K562 (cell line): Measurements from ENCODE around the gene MLKL. TPM values are rescaled to one million over a fixed set of nuclear protein-coding genes. Genes with fewer than 3 reads are reported as not detected.

Experiments
- ATAC-seq: fragments of 200-7000 bp; cut with Tn5 transposase; 3 replicates; pipeline ENCODE4 v1.9.1; 2020; ENCODE audit warnings: moderate library complexity
- BruUV-seq: library from RNA; stranded (reverse); fragments of 400-500 nt; replicated peaks from 2 replicates; lab custom pipeline; 2021; lab: Mats Ljungman, UMichigan
- CTCF ChIA-PET: fragments of 300-600 bp; formaldehyde crosslinking; extraction: SDS; loops from one replicate; lab custom pipeline; 2021; ENCODE audit warnings: low intra/inter-chr PET ratio; lab: Yijun Ruan, JAX
- POLR2A ChIA-PET: fragments of 300-600, 350-650 bp; sonication (Branson Sonifier 250); formaldehyde crosslinking; extraction: SDS; loops from one replicate; lab custom pipeline; 2021; ENCODE audit warnings: antibody characterized with exemption, inconsistent platforms; lab: Yijun Ruan, JAX
- DNase-seq, 4 experiments: peaks; one replicate each; pipeline versions ENCODE4 v3.0.0 to v3.0.0-alpha.2; 2011 to 2018; ENCODE audit warnings: low spot score in 3 of 4, mixed read lengths in 3 of 4; ENCODE audit errors: extremely low read depth in 1 of 4
- FAIRE-seq: peaks from 2 replicates; lab custom pipeline; 2011; peaks lifted over from hg19 to GRCh38; lab: Jason Lieb, UNC
- H2AFZ ChIP-seq: 2 replicates; pipeline ENCODE4 v1.6.0; 2011; ENCODE audit warnings: low read depth, low read length, control low read depth, inconsistent platforms
- H3K27ac ChIP-seq: fragments of 200-600 bp; 3 replicates; pipeline ENCODE4 v1.8.0; 2011; ENCODE audit warnings: low read depth, mild to moderate bottlenecking, control low read depth, inconsistent platforms, low read length, moderate library complexity, mixed read lengths; ENCODE audit errors: extremely low read depth
- H3K27me3 ChIP-seq, 2 experiments: fragments of 300-600 bp in 1 of 2; 2 replicates in 1 of 2; 3 replicates in 1 of 2; pipeline versions ENCODE4 v1.6.0 to v1.8.0; 2011; ENCODE audit warnings: inconsistent platforms in 2 of 2, low read length in 2 of 2, mild to moderate bottlenecking in 1 of 2, mixed read lengths in 1 of 2, moderate library complexity in 1 of 2; ENCODE audit not compliant: control insufficient read depth in 2 of 2, insufficient read depth in 2 of 2
- H3K36me3 ChIP-seq: fragments of 300-600 bp; 3 replicates; pipeline ENCODE4 v1.8.0; 2011; ENCODE audit warnings: mild to moderate bottlenecking, low read length, inconsistent platforms; ENCODE audit not compliant: control insufficient read depth, insufficient read depth
- H3K4me1 ChIP-seq, 2 experiments: fragments of 200-600 bp in 1 of 2; replicated peaks in 1 of 2; 2 replicates in 1 of 2; 3 replicates in 1 of 2; pipeline versions ENCODE4 v1.5.1 to v1.8.0; 2011; ENCODE audit warnings: inconsistent platforms in 2 of 2, low read length in 2 of 2, mild to moderate bottlenecking in 1 of 2, mixed read lengths in 1 of 2, moderate library complexity in 1 of 2; ENCODE audit not compliant: control insufficient read depth in 2 of 2, insufficient read depth in 2 of 2
- H3K4me2 ChIP-seq: 2 replicates; pipeline ENCODE4 v1.6.1; 2011; ENCODE audit warnings: low read length, control low read depth, inconsistent platforms, mixed read lengths; ENCODE audit not compliant: insufficient read depth
- H3K4me3 ChIP-seq: fragments of 200-600 bp; sonication (generic), shearing (Covaris generic); 2 replicates; pipeline ENCODE4 v1.5.1; 2016; ENCODE audit warnings: control low read depth, inconsistent platforms
- H3K79me2 ChIP-seq: fragments of 200-600 bp; 3 replicates; pipeline ENCODE4 v1.8.0; 2011; ENCODE audit warnings: low read length, inconsistent platforms; ENCODE audit not compliant: control insufficient read depth, insufficient read depth
- H3K9ac ChIP-seq, 2 experiments: 2 replicates each; pipeline versions ENCODE4 v1.6.0 to v1.6.1; 2011; ENCODE audit warnings: low read depth in 2 of 2, low read length in 2 of 2, control low read depth in 1 of 2, inconsistent platforms in 1 of 2, mild to moderate bottlenecking in 1 of 2, mixed read lengths in 1 of 2; ENCODE audit not compliant: insufficient read depth in 1 of 2
- H3K9me1 ChIP-seq: one replicate; pipeline ENCODE4 v1.6.0; 2011; ENCODE audit warnings: inconsistent platforms, mild to moderate bottlenecking, low read length, moderate library complexity; ENCODE audit not compliant: control insufficient read depth, insufficient read depth
- H3K9me3 ChIP-seq: replicated peaks from 2 replicates; pipeline ENCODE4 v1.5.1; 2011; ENCODE audit warnings: low read depth, low read length, inconsistent platforms; ENCODE audit not compliant: control insufficient read depth, insufficient read depth
- H4K20me1 ChIP-seq: replicated peaks from 2 replicates; pipeline ENCODE4 v1.6.1; 2011; ENCODE audit warnings: low read length, inconsistent platforms, mixed read lengths; ENCODE audit not compliant: control insufficient read depth, insufficient read depth
- C11orf30 ChIP-seq: fragments of 450-650 bp; IDR thresholded peaks from 2 replicates; pipeline ENCODE4 v1.6.1; 2016; ENCODE audit warnings: low read depth, mild to moderate bottlenecking
- CEBPG ChIP-seq, 3 experiments: fragments of 200-800 bp in 1 of 3; sonication (Bioruptor generic) in 1 of 3; sonication (generic) in 1 of 3; formaldehyde crosslinking in 1 of 3; IDR thresholded peaks in 2 of 3; conservative IDR thresholded peaks in 1 of 3; 2 replicates each; pipeline versions ENCODE4 v1.6.1 to v1.8.0; 2016 to 2022; ENCODE audit warnings: missing compliant biosample characterization in 2 of 3, missing genetic modification characterization in 2 of 3, mild to moderate bottlenecking in 1 of 3, missing genetic modification reagents in 1 of 3
- CREB1 ChIP-seq, 2 experiments: sonication (generic) in 1 of 2; formaldehyde crosslinking in 1 of 2; IDR thresholded peaks; 2 replicates each; pipeline versions ENCODE4 v1.6.1 to v1.8.0; 2012 to 2022; ENCODE audit warnings: inconsistent platforms in 1 of 2, mild to moderate bottlenecking in 1 of 2, missing genetic modification reagents in 1 of 2, moderate library complexity in 1 of 2
- ELF4 ChIP-seq: fragments of 450-650 bp; formaldehyde crosslinking; IDR thresholded peaks from 2 replicates; pipeline ENCODE4 v1.4.0; 2022; ENCODE audit warnings: missing genetic modification characterization
- HDAC2 ChIP-seq: fragments of 450-650 bp; IDR thresholded peaks from 2 replicates; pipeline ENCODE4 v1.6.1; 2016; ENCODE audit warnings: mild to moderate bottlenecking
- HES1 ChIP-seq: fragments of 450-650 bp; IDR thresholded peaks from 2 replicates; pipeline ENCODE4 v1.6.1; 2016; ENCODE audit warnings: low read depth, mild to moderate bottlenecking, moderate library complexity
- HEY1 ChIP-seq: fragments of 250-450 bp; sonication (Bioruptor Pico); IDR thresholded peaks from 2 replicates; pipeline ENCODE4 v1.5.0; 2020; ENCODE audit warnings: mild to moderate bottlenecking, moderate library complexity, borderline replicate concordance
- PHTF2 ChIP-seq: fragments of 250-450 bp; sonication (Bioruptor Pico); IDR thresholded peaks from 2 replicates; pipeline ENCODE4 v1.5.0; 2021; ENCODE audit warnings: mild to moderate bottlenecking
- POLR3A ChIP-seq: IDR thresholded peaks from 2 replicates; pipeline ENCODE4 v1.6.1; 2011; ENCODE audit warnings: borderline replicate concordance, mild to moderate bottlenecking, moderate library complexity; ENCODE audit not compliant: insufficient read length, insufficient read depth; ENCODE audit errors: extremely low read depth
- RBM15 ChIP-seq: fragments of 200-400 bp; formaldehyde crosslinking; IDR thresholded peaks from 2 replicates; pipeline ENCODE4 v1.6.1; 2018; ENCODE audit warnings: mild to moderate bottlenecking, low read length, moderate library complexity; ENCODE audit not compliant: insufficient read depth
- SMAD1 ChIP-seq: fragments of 150-350 bp; IDR thresholded peaks from 2 replicates; pipeline ENCODE4 v1.6.1; 2014; ENCODE audit warnings: low read length, low read depth; ENCODE audit not compliant: partially characterized antibody
- SRSF9 ChIP-seq: fragments of 200-400 bp; formaldehyde crosslinking; IDR thresholded peaks from 2 replicates; pipeline ENCODE4 v1.6.1; 2017; ENCODE audit warnings: low read depth, low read length, borderline replicate concordance
- TOE1 ChIP-seq, 2 experiments: fragments of 450-650 bp in 1 of 2; sonication (generic) in 1 of 2; formaldehyde crosslinking in 1 of 2; IDR thresholded peaks; 2 replicates each; pipeline versions ENCODE4 v1.7.1 to v1.8.0; 2016 to 2022; ENCODE audit warnings: borderline replicate concordance in 2 of 2, mild to moderate bottlenecking in 2 of 2, antibody characterized with exemption in 1 of 2, inconsistent platforms in 1 of 2, low read depth in 1 of 2, missing genetic modification reagents in 1 of 2, moderate library complexity in 1 of 2
- XRCC5 ChIP-seq: fragments of 200-400 bp; formaldehyde crosslinking; IDR thresholded peaks from 2 replicates; pipeline ENCODE4 v1.6.1; 2017; ENCODE audit warnings: low read depth, mild to moderate bottlenecking, low read length
- ZBTB1 ChIP-seq: sonication (generic); formaldehyde crosslinking; IDR thresholded peaks from 2 replicates; pipeline ENCODE4 v1.8.1; 2023; ENCODE audit warnings: missing genetic modification reagents, low read depth, mild to moderate bottlenecking, borderline replicate concordance
- ZC3H4 ChIP-seq: sonication (generic); formaldehyde crosslinking; IDR thresholded peaks from 2 replicates; pipeline ENCODE4 v1.9.0; 2021; ENCODE audit warnings: missing genetic modification reagents, borderline replicate concordance
- ZNF12 ChIP-seq: sonication (generic); formaldehyde crosslinking; IDR thresholded peaks from 2 replicates; pipeline ENCODE4 v1.4.0; 2020; ENCODE audit warnings: mild to moderate bottlenecking, missing genetic modification reagents
- ZNF384 ChIP-seq: IDR thresholded peaks from 2 replicates; pipeline ENCODE4 v1.6.1; 2012; ENCODE audit warnings: low read depth, low read length, improper control_type of control experiment
- ZNF583 ChIP-seq: fragments of 250-450 bp; sonication (Bioruptor Pico); IDR thresholded peaks from 2 replicates; pipeline ENCODE4 v1.4.0; 2020
- ZNF780A ChIP-seq: fragments of 250-450 bp; sonication (Bioruptor Pico); IDR thresholded peaks from 2 replicates; pipeline ENCODE4 v1.5.0; 2021; ENCODE audit warnings: mild to moderate bottlenecking
- WGBS: fragments of 100-300 bp; shearing (Covaris generic); methylation state at CpG from one replicate; pipeline ENCODE4 v1.1.6; 2016; ENCODE audit warnings: low coverage, mixed read lengths; ENCODE audit not compliant: insufficient coverage; ENCODE audit errors: missing lambda C conversion rate; 5-methylcytosine and 5-hydroxymethylcytosine counted together
- in situ Hi-C: fragments of 300-500 bp; cut with MboI; formaldehyde crosslinking; loops from 4 replicates; pipeline ENCODE4 v1.15.0; 2018; ENCODE audit warnings: inconsistent platforms, mixed read lengths
- intact Hi-C: fragments of 100-400 bp; cut with micrococcal nuclease; formaldehyde crosslinking; loops from 2 replicates; pipeline ENCODE4 v1.14.2; 2022
- polyA plus RNA-seq, 8 experiments: library from polyadenylated mRNA; depleted of rRNA in 4 of 8; stranded (reverse) in 5 of 8; unstranded in 3 of 8; fragments of >200 nt; fragmentation: Nextera tagmentation in 2 of 8; fragmentation: Illumina TruSeq in 1 of 8; extraction: Ambion mirVana in 2 of 8; extraction: Trizol in 1 of 8; gene quantifications; 2 replicates each; pipeline versions ENCODE4 v1.2.1 to v1.2.3, GENCODE V29; 2011 to 2014; ENCODE audit warnings: inconsistent platforms in 1 of 8, missing spikeins in 1 of 8
- total RNA-seq, 7 experiments: library from RNA; depleted of rRNA in 6 of 7; stranded (reverse); fragments of >200 nt in 6 of 7; fragmentation: Illumina TruSeq in 2 of 7; extraction: Trizol in 2 of 7; gene quantifications; 2 replicates each; pipeline versions ENCODE4 v1.2.1 to v1.2.3, GENCODE V29; 2011 to 2021; ENCODE audit warnings: low replicate concordance in 1 of 7

MLKL gene
- total and polyA plus RNA-seq, 9 of the 15 experiments (the other 6 are each of a cell fraction or from before 2014, with no cell fraction given) = 1.6 to 6.1 (median 4.8) TPM

GRCh38 chr16:74745109-74745615, 44.5 kb upstream of the MLKL start:
- H3K4me3 ChIP-seq = no peak overlapping the region
- intact Hi-C loops = no loop called here
- TF ChIP-seq SRSF9 = no peak
- TF ChIP-seq CREB1 (IDR thresholded peaks at IDR 0.05) = no peak
- no peak for TF ChIP-seq CREB1 (CRISPR knock-in tag; IDR thresholded peaks at IDR 0.05)
- no peak for TF ChIP-seq ZNF780A (CRISPR knock-in tag)
- no peak for TF ChIP-seq RBM15
- TF ChIP-seq ELF4 (CRISPR knock-in tag) = no peak
- no peak for TF ChIP-seq SMAD1
- no peak for TF ChIP-seq ZC3H4 (CRISPR knock-in tag)
- no peak for TF ChIP-seq ZNF384
- TF ChIP-seq POLR3A = no peak
- no peak for TF ChIP-seq TOE1 (IDR thresholded peaks at IDR 0.05; ENCODE audit: borderline replicate concordance)
- no peak for TF ChIP-seq TOE1 (CRISPR knock-in tag; IDR thresholded peaks at IDR 0.05; ENCODE audit: borderline replicate concordance, low read depth)
- TF ChIP-seq HES1 = no peak
- no peak for TF ChIP-seq CEBPG (CRISPR knock-in tag; IDR thresholded peaks at IDR 0.05)
- no peak for TF ChIP-seq CEBPG (tag; conservative IDR thresholded peaks at IDR 0.05 in 1 of 2, IDR thresholded peaks at IDR 0.05 in 1 of 2)
- TF ChIP-seq C11orf30 = no peak
- TF ChIP-seq HDAC2 = no peak
- no peak for TF ChIP-seq PHTF2 (CRISPR knock-in tag)
- no peak for TF ChIP-seq XRCC5
- no peak for TF ChIP-seq HEY1 (CRISPR knock-in tag)
- no peak for TF ChIP-seq ZNF12 (CRISPR knock-in tag)
- TF ChIP-seq ZBTB1 = no peak
- TF ChIP-seq ZNF583 = no peak
- TF ChIP-seq, all 486 proteins: peak for 0
- Histone ChIP-seq H3K9me1 (no peaks in the 10 kb centered on the region), H3K9me3 (no peaks in the 10 kb centered on the region), H3K4me2 (no peak overlapping the region), H3K36me3 (no peaks in the 10 kb centered on the region), H3K27ac (no peak overlapping the region), H3K9ac (no peak overlapping the region), H3K27me3 (peaks cover 19 to 41% of the 10 kb centered on the region in 2 experiments), H4K20me1 (peaks cover 5% of the 10 kb centered on the region; the same call in 1 of the 2 replicates), H3K4me1 (peaks cover 9 to 27% of the 10 kb centered on the region in 2 experiments; a peak in 4 of 5 replicates), H2AFZ (no peak overlapping the region), H3K79me2 (no peaks in the 10 kb centered on the region)
- in situ Hi-C loops = no loop called here
- ATAC-seq = no peak
- POLR2A ChIA-PET = no interaction called here
- CTCF ChIA-PET = no interaction called here
- no peak for FAIRE-seq
- 4% methylated on average over 10 of the region's 10 CpGs for WGBS
- BruUV-seq = no TSS peak
- no peak for DNase-seq
